ENCODE data around the gene TRAIP. TPM values are rescaled to one million over a fixed set of nuclear protein-coding genes. Genes with fewer than 3 reads are reported as not detected.
"Not testable (repeated sequence)": the region's sequence is repeated elsewhere in the genome, so short reads cannot be mapped to it uniquely, and the experiment has no call there.

TRAIP gene
- total RNA-seq, 1 donor from 2014 or later = 2.0 TPM

GRCh38 chr3:49790626-49791411 lies 65.5 kb downstream of the TRAIP start:
- no peak for DNase-seq

- DNase-seq = no peak
Observed at GRCh38 chr3:49788056-49788455, 68.3 kb downstream of the TRAIP start.

DNA sequence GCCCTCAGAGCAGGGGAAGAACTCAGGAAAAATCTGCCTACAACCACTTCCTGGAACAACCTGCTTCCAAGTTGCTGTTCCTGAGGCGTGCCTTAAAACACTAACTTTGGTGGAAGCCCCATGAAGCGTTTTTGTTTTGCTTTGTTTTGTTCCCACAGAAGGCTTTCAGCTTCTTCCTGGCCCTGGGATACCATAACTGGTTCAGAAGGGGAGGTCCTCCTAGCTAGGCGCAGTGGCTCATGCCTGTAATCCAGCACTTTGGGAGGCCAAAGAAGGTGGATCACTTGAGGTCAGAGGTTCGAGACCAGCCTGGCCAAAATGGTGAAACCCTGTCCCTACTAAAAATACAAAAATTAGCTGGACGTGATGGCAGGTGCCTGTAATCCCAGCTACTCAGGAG lies 68.8 kb downstream of the TRAIP start:
- no peak for DNase-seq

GRCh38 chr3:49787182-49787464 lies 69.2 kb downstream of the TRAIP start:
- DNase-seq = no peak

- DNase-seq = peak; percentile 100
Observed at GRCh38 chr3:49786357-49787181, 69.8 kb downstream of the TRAIP start, which contains the start of gene IP6K1. Gene IP6K1, minus strand, starts transcription at chr3:49786542. Its CDS starts 38,502 bp downstream, at chr3:49748040.

DNA sequence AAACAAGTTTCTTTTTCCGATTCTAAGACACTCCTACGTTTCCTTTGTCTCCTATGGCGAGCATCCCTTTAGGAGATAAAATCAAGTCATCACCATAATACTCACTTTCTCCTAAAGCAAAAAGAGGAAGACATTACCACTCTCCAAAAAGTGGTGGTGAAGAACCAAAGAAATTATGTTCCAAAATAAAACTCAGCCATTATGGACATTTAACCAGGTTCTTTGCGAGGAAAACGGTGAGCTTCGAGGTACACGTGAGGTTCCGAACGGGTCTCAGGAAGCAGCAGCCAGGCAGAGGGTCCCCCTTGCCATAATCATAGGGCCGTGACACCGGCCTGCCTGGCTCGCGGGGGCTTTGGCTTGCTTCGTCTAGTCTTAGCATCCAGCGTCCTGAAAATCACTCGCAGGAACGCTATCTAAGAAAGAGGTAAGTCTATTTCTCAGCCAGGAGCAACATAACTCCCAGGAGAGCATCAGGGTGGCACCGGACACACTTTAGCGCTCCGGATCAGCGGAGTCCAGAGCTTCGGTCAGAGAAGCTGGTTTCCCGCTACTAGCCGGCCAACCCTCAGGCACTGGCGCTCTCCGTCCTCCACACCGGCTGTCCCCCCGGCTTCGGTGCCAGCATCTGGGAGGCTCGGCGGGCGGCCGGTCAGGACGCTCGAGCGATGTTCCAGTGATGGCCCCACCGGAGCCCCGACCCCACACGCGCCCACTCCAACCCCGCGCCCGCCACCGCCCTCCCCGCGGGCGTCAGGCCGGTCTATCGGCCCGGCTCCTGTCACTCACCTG lies 70.6 kb downstream of the TRAIP start:
- DNase-seq = peak; percentile 57

- not testable (repeated sequence) for DNase-seq
Observed at GRCh38 chr3:49782277-49782676, 74.1 kb downstream of the TRAIP start.

DNA sequence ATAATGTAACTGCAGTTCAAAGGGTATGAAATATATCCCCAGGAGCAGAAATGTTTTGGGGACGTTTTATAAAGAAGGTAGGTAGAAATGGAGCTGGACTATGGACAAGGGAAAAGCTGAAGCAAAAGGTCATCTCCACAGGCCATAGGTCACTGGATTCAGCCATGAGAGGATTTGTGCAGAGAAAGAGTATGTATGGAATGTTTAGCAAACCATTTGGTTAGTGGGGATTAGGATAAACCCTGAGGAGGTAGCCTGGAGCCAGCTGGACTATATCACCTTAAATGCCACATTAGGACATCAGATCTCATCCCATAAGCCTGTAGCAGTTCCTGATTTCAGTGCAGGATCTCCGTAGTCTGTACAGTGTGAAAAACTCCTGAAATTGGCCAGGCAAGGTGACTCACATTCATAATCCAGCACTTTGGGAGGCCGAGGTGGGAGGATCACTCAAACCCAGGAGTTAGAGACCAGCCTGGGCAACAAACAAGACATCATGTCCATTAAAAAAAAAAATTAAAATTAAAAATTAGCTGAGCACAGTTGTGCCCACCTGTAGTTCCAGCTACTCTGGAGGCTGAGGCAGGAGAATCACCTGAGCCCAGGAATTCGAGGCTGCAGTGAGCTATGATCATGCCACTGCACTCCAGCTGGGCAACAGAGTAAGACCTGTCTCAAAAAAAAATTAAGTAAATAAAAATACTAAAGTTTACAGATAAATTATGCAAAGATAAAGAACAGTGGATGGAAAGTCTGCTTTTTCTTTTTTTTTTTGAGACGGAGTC lies 74.8 kb downstream of the TRAIP start:
- DNase-seq = no peak

GRCh38 chr3:49780975-49781365 lies 75.4 kb downstream of the TRAIP start:
- DNase-seq = not testable (repeated sequence)

- no peak for DNase-seq
Observed at GRCh38 chr3:49780080-49780974, 76.0 kb downstream of the TRAIP start.

GRCh38 chr3:49779358-49780079 lies 76.8 kb downstream of the TRAIP start:
- no peak for DNase-seq

Other genes with a start within 250 kb of the TRAIP start
- gene APEH, start 182.2 kb downstream of the TRAIP start, total RNA-seq = 128 and 178 TPM in 2 replicates
- 2.3 and 3.7 TPM in 2 replicates for gene MST1, start 167.1 kb downstream of the TRAIP start, total RNA-seq
- 30.5 and 35.6 TPM in 2 replicates for gene RNF123, start 167.0 kb downstream of the TRAIP start, total RNA-seq
- gene AMIGO3, start 136.9 kb downstream of the TRAIP start, total RNA-seq = 1.0 TPM in 1 of 2 replicates, not detected in the other
- 39.0 and 50.9 TPM in 2 replicates for gene GMPPB, start 132.6 kb downstream of the TRAIP start, total RNA-seq
- 57.3 and 89.1 TPM in 2 replicates for gene IP6K1, start 70.0 kb downstream of the TRAIP start, total RNA-seq
- not detected in 2 replicates for gene CDHR4, start 56.7 kb downstream of the TRAIP start, total RNA-seq
- 14.0 and 28.8 TPM in 2 replicates for gene INKA1, start 53.3 kb downstream of the TRAIP start, total RNA-seq
- 44.2 and 58.5 TPM in 2 replicates for gene UBA7, start 42.6 kb downstream of the TRAIP start, total RNA-seq
- gene CAMKV, start 13.3 kb upstream of the TRAIP start, total RNA-seq = not detected in 2 replicates
- gene MST1R, start 47.3 kb upstream of the TRAIP start, total RNA-seq = 0.34 and 0.65 TPM in 2 replicates
- gene MON1A, start 73.2 kb upstream of the TRAIP start, total RNA-seq = 14.6 and 16.3 TPM in 2 replicates
- 34.4 and 60.4 TPM in 2 replicates for gene RBM6, start 83.6 kb upstream of the TRAIP start, total RNA-seq
- gene RBM5, start 232.4 kb upstream of the TRAIP start, total RNA-seq = 201 and 249 TPM in 2 replicates